Right atrium auricular region (tissue), 2 donors: ENCODE results near the gene CCNL2. TPM values are rescaled to one million over a fixed set of nuclear protein-coding genes. Genes with fewer than 3 reads are reported as not detected.

ENCODE experiments used
- DNase-seq: peaks from one replicate; pipeline ENCODE4 v3.0.0-alpha.2; 2019; ENCODE audit warnings: low spot score
- H3K27ac ChIP-seq, 2 donors: fragments of 200-600 bp; sonication (generic); 1 replicate in 1 of 2; 2 replicates in 1 of 2; pipeline ENCODE4 v1.5.1; 2016 to 2019
- H3K27me3 ChIP-seq, 2 donors: fragments of 200-600 bp; sonication (generic); one replicate each; pipeline versions ENCODE4 v1.5.1 to v1.6.0; 2017 to 2019
- H3K36me3 ChIP-seq: fragments of 200-600 bp; sonication (generic); one replicate; pipeline ENCODE4 v1.5.1; 2016
- H3K4me1 ChIP-seq, 2 donors: fragments of 200-600 bp; sonication (generic); one replicate each; pipeline versions ENCODE4 v1.5.1 to v1.6.0; 2017 to 2019
- H3K4me3 ChIP-seq, 2 donors: fragments of 200-600 bp; sonication (generic); 1 replicate in 1 of 2; 2 replicates in 1 of 2; pipeline ENCODE4 v1.5.1; 2017 to 2019; ENCODE audit warnings: mild to moderate bottlenecking in 1 of 2, moderate library complexity in 1 of 2
- H3K9me3 ChIP-seq, 2 donors: fragments of 200-600 bp; sonication (generic); one replicate each; pipeline ENCODE4 v1.5.1; 2019
- CTCF ChIP-seq, 2 donors: fragments of 200-600 bp; sonication (generic); IDR thresholded peaks; one replicate each; pipeline ENCODE4 v1.5.1; 2019; ENCODE audit warnings: antibody characterized with exemption in 2 of 2
- total RNA-seq, 2 donors: library from RNA; depleted of rRNA; stranded (reverse); fragments of >200 nt; gene quantifications; one replicate each; pipeline ENCODE4 v1.1.0, GENCODE V29; 2016

Gene CCNL2
- total RNA-seq, 2 donors from 2014 or later = 41.6 to 44.2 TPM

DNA sequence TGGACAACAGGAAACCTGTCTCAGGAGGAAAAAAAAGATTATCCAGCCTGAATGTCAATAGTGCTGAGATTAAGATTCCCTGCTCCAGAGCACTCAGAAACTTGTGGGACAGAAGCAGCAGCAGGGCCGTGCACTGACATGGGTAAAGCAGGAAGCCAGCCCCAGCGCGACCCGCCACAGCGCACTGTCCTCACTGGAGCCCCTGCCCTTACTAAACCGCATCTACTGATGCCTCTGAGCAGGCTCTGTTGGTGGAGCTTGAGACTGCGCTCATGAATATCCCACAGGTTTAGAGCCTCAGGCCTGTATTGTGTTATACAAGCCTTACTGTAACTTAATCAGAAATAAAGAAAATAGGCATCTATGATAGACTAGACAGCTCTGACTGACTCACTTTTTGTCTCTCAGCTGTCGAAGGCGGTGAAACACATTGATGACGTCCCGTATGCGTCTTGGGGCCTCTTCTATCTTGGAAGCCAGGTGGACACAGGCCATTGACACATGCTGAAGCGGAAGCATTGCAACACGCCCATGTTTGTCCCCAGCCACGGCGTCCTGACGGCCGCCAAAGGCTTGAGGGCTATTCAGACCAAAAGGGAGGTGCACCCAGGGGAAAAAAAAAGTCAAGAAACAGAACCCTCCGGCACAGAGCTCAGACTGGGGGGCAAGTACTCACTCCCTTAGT is 1.2 kb downstream of the CCNL2 start:
- H3K27ac ChIP-seq = peak overlapping the region; percentile 84 to 88
- no peaks in the 10 kb centered on the region for H3K9me3 ChIP-seq
- peaks cover 71% of the 10 kb centered on the region for H3K36me3 ChIP-seq
- no peak for TF ChIP-seq CTCF (IDR thresholded peaks at IDR 0.05)
- peak overlapping the region; percentile 95 to 99 for H3K4me3 ChIP-seq
- H3K4me1 ChIP-seq = peaks cover 0 to 32% of the 10 kb centered on the region in 2 donors
- DNase-seq = no peak
- no peaks in the 10 kb centered on the region for H3K27me3 ChIP-seq

DNA sequence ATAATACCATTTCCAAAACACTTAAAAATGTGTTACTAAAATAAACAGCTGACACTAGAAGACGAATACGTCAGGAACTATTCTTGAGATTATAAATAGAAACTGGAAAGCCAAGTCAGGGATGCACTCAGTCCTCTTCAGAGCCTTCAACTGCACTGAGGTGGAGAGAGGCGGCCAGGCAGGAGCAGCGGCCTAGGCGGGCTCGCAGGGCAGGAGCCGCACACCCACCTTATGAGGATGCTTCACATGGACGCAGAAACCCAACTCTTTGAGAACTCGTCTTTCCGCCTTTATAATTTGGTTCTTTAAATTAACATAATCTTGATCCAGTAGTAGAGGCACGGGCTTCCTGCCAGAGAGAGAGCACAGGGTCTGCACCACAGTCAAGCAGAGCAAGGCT is 4.0 kb downstream of the CCNL2 start:
- no peak for TF ChIP-seq CTCF (IDR thresholded peaks at IDR 0.05)
- Histone ChIP-seq H3K27me3 (no peaks in the 10 kb centered on the region), H3K4me3 (no peak overlapping the region), H3K4me1 (peaks cover 0 to 27% of the 10 kb centered on the region in 2 donors), H3K27ac (no peak overlapping the region), H3K9me3 (no peaks in the 10 kb centered on the region), H3K36me3 (peaks cover 72% of the 10 kb centered on the region)
- no peak for DNase-seq

DNA sequence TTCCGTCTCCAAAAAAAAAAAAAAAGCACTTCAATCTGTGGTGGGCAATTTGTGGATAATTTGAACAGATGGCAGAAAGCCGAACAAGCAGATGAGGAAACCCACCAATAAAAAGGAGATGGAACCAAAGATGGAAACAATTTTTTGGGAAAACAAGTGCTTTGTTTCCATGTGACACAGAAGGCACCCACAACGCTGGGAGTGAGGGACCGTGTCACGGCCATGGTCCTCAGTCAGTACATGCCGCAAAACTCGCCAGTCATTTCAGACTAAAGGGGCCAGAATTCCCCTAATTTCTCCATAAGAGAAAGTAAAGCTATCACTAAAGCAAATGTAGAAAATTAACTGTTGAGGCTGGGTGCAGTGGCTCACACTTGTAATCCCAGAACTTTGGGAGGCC is 5.0 kb downstream of the CCNL2 start:
- no peak for DNase-seq
- TF ChIP-seq CTCF (IDR thresholded peaks at IDR 0.05) = no peak
- H3K36me3 ChIP-seq = peaks cover 82% of the 10 kb centered on the region

GRCh38 chr1:1393428-1393827 is 5.7 kb downstream of the CCNL2 start:
- Histone ChIP-seq H3K27me3 (no peaks in the 10 kb centered on the region), H3K4me3 (no peak overlapping the region), H3K4me1 (peaks cover 0 to 19% of the 10 kb centered on the region in 2 donors), H3K27ac (no peak overlapping the region), H3K9me3 (no peaks in the 10 kb centered on the region), H3K36me3 (peaks cover 89% of the 10 kb centered on the region)
- TF ChIP-seq CTCF (IDR thresholded peaks at IDR 0.05) = no peak
- DNase-seq = no peak

More for the DNA sequence above, 5.0 kb downstream of the CCNL2 start:
- Histone ChIP-seq H3K27ac (no peak overlapping the region), H3K27me3 (no peaks in the 10 kb centered on the region), H3K9me3 (no peaks in the 10 kb centered on the region), H3K4me1 (peaks cover 0 to 22% of the 10 kb centered on the region in 2 donors), H3K4me3 (no peak overlapping the region)

- Histone ChIP-seq H3K27ac (no peak overlapping the region), H3K27me3 (no peaks in the 10 kb centered on the region), H3K4me3 (no peak overlapping the region), H3K36me3 (peaks cover 93% of the 10 kb centered on the region), H3K4me1 (peaks cover 0 to 15% of the 10 kb centered on the region in 2 donors), H3K9me3 (no peaks in the 10 kb centered on the region)
- no peak for DNase-seq
- TF ChIP-seq CTCF (IDR thresholded peaks at IDR 0.05) = no peak
These were observed 6.1 kb downstream of the CCNL2 start for GRCh38 chr1:1393014-1393413.

DNA sequence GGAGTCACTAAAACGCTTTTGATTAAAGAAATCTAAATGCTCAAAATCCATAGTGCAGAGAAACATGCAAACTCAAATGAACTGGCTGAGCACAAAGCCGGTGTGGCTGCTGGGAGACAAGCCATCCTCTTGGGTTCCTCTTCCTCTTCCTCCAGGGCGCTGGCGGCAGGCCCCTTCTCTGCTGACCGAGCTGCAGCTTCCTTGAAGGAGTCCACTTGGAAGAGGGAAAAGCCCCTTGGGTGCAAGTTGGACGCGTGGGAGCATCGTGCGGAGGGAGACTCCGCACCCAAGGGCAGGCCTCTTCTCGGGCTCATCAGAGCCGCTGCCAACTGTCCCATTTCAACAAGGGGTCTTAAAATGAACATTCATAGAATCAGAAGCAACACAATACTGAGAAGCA is 7.9 kb downstream of the CCNL2 start:
- Histone ChIP-seq H3K4me3 (no peak overlapping the region), H3K9me3 (no peaks in the 10 kb centered on the region), H3K27ac (no peak overlapping the region), H3K4me1 (peaks cover 0 to 6% of the 10 kb centered on the region in 2 donors), H3K27me3 (no peaks in the 10 kb centered on the region), H3K36me3 (peaks cover 97% of the 10 kb centered on the region)
- no peak for TF ChIP-seq CTCF (IDR thresholded peaks at IDR 0.05)
- DNase-seq = no peak
